ENCODE results near the gene CSF1R. TPM values are rescaled to one million over a fixed set of nuclear protein-coding genes. Genes with fewer than 3 reads are reported as not detected.

CSF1R gene
- total RNA-seq, 1 experiment from 2014 or later, result 2.3 TPM

DNA sequence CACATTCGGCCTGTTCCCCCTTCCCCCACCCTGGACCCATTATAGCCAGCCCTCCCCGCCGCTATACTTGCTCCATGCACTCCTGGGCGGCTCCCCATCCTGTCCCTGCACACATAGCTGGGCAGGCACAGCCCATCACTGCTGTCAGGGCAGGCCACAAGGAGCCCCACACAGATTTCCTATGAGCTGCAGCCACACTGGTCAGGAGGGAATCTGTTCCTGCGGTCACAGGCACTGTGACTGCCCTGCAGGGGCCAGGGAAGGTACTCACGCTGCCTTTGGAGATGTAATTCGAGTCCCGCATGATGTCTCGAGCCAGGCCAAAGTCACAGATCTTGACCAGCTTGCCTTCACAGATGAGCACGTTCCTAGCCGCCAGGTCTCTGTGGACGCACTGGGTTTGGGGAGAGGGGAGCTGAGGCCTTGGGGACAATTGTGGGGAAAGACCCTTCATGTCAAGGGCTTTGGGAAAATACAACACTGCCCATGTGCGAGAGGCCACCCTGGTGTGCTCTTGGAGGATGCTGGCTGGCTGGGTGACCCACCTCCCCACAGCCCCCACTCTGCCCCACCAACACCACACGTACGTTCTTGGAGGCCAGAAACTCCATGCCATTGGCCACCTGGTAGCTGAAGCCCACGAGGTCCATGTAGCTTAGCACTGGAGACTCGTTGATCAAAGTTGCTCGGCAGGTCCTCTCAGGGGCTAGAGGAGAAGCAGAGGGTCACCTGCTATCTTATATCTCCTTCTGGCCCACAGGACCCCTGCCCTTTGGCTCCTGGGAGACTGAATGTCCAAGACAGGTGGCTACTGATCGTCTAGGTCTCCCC lies 34.5 kb upstream of the CSF1R start:
- no peak for DNase-seq (ENCODE audit: low read depth)

- no peak for DNase-seq (ENCODE audit: low read depth)
These were observed 33.7 kb upstream of the CSF1R start for GRCh38 chr5:150120062-150120441.

DNA sequence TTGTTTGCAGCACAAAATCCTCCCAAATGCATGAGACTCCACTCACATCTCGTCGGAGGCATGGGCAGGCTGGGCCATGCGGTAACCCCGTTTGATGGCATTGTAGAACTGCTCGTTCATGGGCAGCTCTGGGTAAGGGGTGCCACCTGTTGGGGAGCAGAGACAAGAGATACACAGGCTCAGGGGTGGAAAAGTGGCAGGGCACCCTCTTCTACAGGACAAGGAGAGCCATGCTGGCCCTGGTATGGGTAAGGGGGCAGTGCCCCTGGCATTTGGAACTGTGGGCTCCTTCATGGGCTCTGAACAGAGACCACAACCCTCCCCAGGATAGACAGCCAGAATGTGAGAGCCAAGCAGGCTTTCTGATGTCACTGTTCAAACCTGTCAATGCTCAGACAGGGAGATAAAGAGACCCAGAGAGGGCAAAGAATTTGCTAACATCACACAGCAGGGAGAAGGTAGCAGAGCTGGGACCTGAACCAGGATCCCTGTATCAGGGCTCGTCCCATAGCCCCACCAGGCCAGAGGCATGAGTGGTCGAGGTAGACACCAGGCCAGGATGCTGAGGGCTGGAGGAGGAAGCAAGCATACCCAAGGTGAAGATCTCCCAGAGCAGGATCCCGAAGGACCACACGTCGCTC lies 33.2 kb upstream of the CSF1R start:
- DNase-seq (ENCODE audit: low read depth), result no peak

DNA sequence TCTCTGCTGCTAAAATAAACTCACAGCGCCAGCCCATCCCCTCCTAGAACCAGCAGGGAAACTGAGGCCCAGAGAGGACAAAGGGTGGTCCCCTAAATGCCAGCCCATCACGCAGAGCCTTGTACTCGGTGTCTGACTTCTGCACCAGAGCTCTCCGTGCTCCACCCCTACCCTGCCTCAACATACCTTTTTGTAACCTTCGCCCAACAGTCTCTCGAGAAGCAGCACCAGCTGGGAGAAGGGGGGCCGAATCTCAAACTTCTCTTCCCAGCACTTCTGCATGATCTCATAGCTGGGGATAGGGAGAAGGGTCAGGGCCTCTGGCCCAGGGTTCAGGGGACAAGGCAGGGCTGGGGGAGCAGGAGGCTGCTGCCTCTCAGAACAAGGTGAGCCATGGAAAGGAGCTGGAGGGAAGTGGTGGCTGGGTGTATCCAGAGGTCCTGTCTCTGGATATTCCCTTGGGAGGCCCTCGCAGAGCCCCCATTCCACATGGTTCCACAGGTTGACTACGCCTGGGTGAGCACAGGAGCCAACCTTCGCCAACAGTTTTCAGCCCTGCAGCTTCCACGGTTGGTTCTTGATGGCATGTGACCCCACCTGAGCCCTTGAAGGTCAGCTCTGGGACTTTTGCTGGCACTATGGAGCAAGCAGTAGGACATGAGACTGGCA lies 32.3 kb upstream of the CSF1R start:
- no peak for DNase-seq (ENCODE audit: low read depth)

DNA sequence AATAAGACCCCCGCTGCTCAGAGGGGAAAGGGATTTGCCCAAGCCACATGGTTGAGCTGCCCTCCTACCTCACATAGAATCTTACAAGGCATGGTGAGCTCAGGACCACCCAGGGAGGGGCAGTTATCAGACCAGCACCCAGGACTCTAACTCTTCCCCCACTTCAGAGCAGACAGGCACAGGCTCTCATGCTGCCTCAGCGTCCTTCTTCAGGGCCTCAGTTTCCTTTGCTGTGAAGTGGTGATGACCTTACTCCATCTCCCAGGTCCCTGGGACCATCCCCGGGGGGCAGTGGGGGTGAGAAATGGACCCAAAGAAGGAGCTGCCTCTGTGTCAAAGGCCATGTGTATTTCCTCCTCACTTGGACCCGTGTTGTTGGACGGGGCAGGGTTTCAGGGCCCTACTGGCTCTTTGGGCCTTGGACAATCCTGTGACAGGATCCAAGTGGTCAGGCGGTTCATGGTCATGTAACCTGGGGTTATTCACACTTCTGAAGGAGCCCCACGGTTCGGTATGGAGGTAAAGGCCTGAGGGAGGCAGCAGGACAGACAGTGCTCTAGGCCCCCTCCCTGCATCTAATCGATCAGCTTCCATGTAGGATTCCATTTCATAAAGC lies 31.7 kb upstream of the CSF1R start:
- no peak for DNase-seq (ENCODE audit: low read depth)

GRCh38 chr5:150116667-150117400 lies 30.5 kb upstream of the CSF1R start:
- DNase-seq (ENCODE audit: low read depth), result no peak

GRCh38 chr5:150114773-150115408 lies 28.5 kb upstream of the CSF1R start:
- DNase-seq (ENCODE audit: low read depth), result no peak

DNA sequence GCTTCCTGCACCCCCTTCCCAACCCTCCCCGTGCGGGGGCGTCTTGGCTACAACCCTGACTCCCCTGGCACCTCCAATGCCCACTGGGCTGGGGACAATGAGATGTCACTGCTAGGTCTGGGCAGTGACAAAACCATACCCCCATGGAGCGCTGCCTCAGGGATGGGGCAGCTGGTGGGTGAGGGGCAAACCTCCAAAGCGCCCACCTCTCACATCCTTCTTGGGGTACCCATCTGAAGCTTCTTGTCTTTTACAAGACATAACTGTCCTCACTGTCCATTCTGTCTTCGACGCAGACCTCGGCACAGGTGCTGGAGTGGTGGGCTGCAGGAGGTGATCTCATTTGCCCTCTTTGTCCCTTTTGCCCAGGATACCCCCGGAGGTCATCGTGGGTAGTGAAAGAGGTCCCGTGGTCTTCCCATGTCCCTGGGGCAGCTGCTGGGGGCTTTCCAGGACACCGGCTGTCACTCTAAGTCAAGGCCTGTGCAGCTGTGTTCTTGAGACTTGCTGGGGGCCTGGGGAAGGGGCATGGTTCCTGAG lies 27.8 kb upstream of the CSF1R start:
- no peak for DNase-seq (ENCODE audit: low read depth)

GRCh38 chr5:150113047-150113744 lies 26.8 kb upstream of the CSF1R start:
- no peak for DNase-seq (ENCODE audit: low read depth)

DNA sequence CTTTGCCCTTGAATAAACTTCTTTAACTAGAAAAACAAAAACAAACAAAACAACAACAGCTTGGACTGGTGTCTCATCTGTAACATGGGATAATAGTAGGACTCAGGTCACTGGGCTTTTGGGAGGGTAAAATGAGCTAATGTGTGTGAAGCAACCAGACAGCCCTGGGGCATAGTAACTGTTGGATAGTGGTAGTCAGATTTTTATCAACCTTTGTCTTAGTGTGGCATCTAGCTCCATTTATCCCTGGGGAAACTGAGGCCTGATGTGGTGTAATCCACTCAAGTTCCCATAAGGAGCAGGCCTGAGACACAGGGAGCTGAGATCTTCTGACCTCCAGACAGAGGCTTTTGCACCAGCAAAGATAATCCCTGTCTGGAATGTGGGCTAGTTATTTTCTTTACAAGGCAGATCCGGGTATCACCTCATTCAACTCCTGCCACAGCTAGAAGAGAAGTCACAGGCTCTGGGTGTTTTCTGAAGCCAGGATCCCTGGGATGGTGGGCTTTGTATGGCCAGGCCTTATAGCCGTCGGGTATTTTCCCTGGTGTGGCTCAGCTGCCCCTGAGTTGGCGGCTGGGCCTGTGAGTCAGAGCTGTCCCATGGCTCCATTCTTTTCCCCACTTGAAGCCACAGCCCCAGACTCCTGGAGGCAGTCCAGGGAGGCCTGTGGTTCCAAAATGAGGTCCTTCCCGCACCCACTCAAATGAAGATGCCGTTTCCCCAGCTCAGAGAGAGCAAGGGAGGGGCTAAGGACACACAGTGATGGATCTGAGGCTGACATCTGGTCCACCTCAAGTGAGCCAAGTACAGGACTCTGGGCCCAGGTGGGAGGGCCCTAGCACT lies 26.1 kb upstream of the CSF1R start:
- peak; percentile 85 for DNase-seq (ENCODE audit: low read depth)

- no peak for DNase-seq (ENCODE audit: low read depth)
These were observed 24.8 kb upstream of the CSF1R start for GRCh38 chr5:150111122-150111521.

DNA sequence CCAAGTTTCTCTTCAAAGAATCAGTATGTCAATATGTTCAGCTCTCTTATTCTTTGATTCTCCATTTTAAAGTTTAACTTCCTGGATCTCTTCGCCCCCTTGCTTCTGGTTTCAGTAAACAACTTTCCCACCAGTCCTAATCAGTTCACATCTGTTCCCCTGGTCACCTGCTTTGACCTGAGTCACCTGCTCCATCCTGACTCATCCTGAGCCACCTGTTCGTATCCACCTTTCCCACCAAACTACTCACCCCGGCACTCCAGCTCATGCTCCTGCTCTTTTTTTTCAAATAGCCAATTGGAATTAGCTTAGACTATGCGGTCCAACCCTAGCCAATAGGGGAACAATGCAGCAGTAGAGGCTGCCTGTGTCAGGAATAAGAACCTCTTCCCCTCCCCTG lies 23.6 kb upstream of the CSF1R start:
- DNase-seq (ENCODE audit: low read depth), result peak; percentile 21

GRCh38 chr5:150108711-150109514 lies 22.6 kb upstream of the CSF1R start:
- no peak for DNase-seq (ENCODE audit: low read depth)

GRCh38 chr5:150107909-150108447 lies 21.6 kb upstream of the CSF1R start:
- no peak for DNase-seq (ENCODE audit: low read depth)

GRCh38 chr5:150106674-150107426 lies 20.5 kb upstream of the CSF1R start:
- DNase-seq (ENCODE audit: low read depth), result no peak

DNA sequence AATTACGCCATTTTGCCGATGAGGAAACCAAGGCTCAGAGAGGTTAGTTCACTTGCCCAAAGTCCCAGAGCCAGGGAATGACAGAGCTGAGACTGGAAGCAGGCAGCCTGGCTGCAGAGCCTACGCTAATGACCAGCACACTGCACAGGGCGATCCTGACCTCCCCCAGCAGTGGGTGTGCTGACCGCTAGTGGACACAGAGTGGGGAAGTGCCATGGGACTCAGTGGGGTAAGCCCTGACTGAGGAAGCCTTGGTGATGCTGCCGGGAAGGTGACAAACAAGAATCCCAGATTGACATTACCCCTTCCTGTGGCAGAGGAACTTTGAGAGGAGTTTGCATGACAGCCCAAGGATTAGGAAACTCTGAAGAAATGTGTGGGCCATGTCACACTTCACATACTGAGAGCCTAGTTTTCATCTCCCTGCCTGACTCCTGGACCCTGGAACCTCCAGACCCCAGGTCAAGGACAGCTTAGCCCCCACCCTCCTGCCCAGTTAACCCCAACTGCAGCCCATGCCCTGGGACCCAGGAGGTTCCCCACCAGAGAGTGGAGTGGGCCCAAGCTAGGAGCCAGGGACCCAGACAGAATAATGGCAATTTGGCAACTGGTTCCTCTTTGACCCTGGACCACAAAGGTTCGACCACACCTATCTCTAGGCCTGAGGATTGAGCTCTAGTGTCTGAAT lies 19.7 kb upstream of the CSF1R start:
- DNase-seq (ENCODE audit: low read depth), result no peak

- no peak for DNase-seq (ENCODE audit: low read depth)
These were observed 18.2 kb upstream of the CSF1R start for GRCh38 chr5:150104550-150104870.
